SK-N-SH (cell line): Measurements from ENCODE around the gene AIPL1.

ENCODE experiments used
- ELF1 ChIP-seq: IDR thresholded peaks from 2 replicates; pipeline ENCODE4 v1.4.0; 2012
- JUND ChIP-seq: IDR thresholded peaks from 2 replicates; pipeline ENCODE4 v1.4.0; 2012
- NFIC ChIP-seq: IDR thresholded peaks from 2 replicates; pipeline ENCODE4 v1.4.0; 2012; ENCODE audit warnings: borderline replicate concordance
- RAD21 ChIP-seq: IDR thresholded peaks from 2 replicates; pipeline ENCODE4 v1.6.1; 2012; ENCODE audit warnings: mild to moderate bottlenecking, low read length
- YY1 ChIP-seq: IDR thresholded peaks from 2 replicates; pipeline ENCODE4 v1.4.0; 2012; ENCODE audit warnings: low read depth, mild to moderate bottlenecking
- TF ChIP-seq, protein P1 (sequence below): fragments of 200-600 bp; sonication (generic); IDR thresholded peaks from 2 replicates; pipeline ENCODE4 v1.6.1; 2017; ENCODE audit warnings: antibody characterized with exemption, mild to moderate bottlenecking, moderate library complexity

DNA sequence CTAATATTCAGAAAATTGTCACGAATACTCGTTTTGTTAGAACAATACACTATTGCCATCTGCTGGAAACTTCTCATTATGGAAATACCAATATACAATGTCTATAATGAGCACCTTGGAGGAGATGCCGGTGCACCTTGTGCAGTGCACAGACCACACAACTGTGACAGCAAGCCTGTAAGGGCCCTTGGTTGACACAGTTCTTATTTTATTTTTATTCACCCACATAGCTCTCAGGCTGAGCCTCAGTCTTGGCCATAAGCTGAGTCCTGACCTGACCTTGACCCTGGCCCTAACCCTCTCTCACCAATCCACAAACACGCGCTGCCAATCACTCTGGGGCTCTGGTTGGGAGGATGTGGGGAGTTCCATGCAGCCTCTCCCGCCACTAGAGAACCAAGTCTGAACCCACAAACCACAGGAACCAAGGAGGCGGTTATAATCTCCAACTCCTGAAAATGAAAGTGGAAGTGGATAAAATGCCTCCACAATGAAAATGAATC is 7.6 kb downstream of the AIPL1 start:
- TF ChIP-seq JUND (no peak), YY1 (no peak), NFIC (no peak), RAD21 (0 out of 2 replicates have a peak, but pooled peaks have one; percentile 4), ELF1 (no peak)
- TF ChIP-seq, protein P1, sequence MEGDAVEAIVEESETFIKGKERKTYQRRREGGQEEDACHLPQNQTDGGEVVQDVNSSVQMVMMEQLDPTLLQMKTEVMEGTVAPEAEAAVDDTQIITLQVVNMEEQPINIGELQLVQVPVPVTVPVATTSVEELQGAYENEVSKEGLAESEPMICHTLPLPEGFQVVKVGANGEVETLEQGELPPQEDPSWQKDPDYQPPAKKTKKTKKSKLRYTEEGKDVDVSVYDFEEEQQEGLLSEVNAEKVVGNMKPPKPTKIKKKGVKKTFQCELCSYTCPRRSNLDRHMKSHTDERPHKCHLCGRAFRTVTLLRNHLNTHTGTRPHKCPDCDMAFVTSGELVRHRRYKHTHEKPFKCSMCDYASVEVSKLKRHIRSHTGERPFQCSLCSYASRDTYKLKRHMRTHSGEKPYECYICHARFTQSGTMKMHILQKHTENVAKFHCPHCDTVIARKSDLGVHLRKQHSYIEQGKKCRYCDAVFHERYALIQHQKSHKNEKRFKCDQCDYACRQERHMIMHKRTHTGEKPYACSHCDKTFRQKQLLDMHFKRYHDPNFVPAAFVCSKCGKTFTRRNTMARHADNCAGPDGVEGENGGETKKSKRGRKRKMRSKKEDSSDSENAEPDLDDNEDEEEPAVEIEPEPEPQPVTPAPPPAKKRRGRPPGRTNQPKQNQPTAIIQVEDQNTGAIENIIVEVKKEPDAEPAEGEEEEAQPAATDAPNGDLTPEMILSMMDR, result peak; percentile 36
